ENCODE measurements around the gene NAALADL2. TPM values are rescaled to one million over a fixed set of nuclear protein-coding genes. Genes with fewer than 3 reads are reported as not detected.

NAALADL2 gene
- total RNA-seq, 4 donors from 2014 or later, result 0.36 to 9.2 (median 0.63) TPM

GRCh38 chr3:175851541-175851940 lies 992.4 kb downstream of the NAALADL2 start:
- intact Hi-C loops (cut with DNase I; ENCODE audit: low total_unique reads), result no loop called here
- in situ Hi-C loops (cut with MboI; ENCODE audit: low sequenced_read_pairs in 4 of 4), result no loop called here
- H3K36me3 ChIP-seq, result no peaks in the 10 kb centered on the region
- ATAC-seq (no peak), DNase-seq (no peak)
- H3K27ac ChIP-seq, result no peak overlapping the region
- no peaks in the 10 kb centered on the region for H3K4me1 ChIP-seq
- H3K9me3 ChIP-seq, result no peaks in the 10 kb centered on the region
- H3K4me3 ChIP-seq, result no peak overlapping the region
- no peaks in the 10 kb centered on the region for H3K27me3 ChIP-seq
- TF ChIP-seq CTCF (IDR thresholded peaks at IDR 0.05 in 4 of 5, conservative IDR thresholded peaks at IDR 0.05 in 1 of 5), result no peak
- TF ChIP-seq POLR2A (IDR thresholded peaks at IDR 0.05), result no peak

- in situ Hi-C loops (cut with MboI; ENCODE audit: low sequenced_read_pairs in 4 of 4), result no loop called here
- no peak for DNase-seq
- H3K27ac ChIP-seq, result no peak overlapping the region
- TF ChIP-seq POLR2A (IDR thresholded peaks at IDR 0.05) (no peak), CTCF (IDR thresholded peaks at IDR 0.05 in 4 of 5, conservative IDR thresholded peaks at IDR 0.05 in 1 of 5) (no peak)
- H3K9me3 ChIP-seq, result no peaks in the 10 kb centered on the region
- ATAC-seq, result no peak
- H3K4me3 ChIP-seq, result no peak overlapping the region
- intact Hi-C loops (cut with DNase I; ENCODE audit: low total_unique reads), result no loop called here
- no peaks in the 10 kb centered on the region for H3K27me3 ChIP-seq
- no peaks in the 10 kb centered on the region for H3K36me3 ChIP-seq
- no peaks in the 10 kb centered on the region for H3K4me1 ChIP-seq
Measured at GRCh38 chr3:175852560-175852959, 993.4 kb downstream of the NAALADL2 start.

DNA sequence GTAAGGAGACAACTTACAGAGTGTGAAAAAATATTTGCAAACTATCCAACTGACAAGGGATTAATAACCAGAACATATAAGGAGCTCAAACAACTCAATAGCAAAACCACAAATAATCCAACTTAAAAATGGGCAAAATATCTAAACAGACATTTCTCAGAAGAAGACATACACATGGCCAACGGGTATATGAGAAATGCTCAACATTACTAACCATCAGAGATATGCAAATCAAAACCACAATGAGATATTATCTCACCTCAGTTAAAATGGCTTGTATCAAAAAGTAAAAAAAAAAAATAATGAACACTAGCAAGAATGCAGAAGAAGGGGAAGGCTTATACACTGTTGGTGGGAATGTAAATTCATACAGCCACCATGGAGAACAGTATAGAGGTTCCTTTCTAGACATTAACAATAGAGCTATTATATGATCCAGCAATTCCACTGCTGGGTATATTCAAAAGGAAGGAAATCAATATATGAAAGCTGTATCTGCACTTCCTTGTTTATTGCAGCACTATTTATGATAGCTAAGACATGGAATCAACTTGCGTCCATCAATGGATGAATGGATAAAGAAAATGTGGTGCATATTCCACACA lies 998.6 kb downstream of the NAALADL2 start:
- in situ Hi-C loops (cut with MboI; ENCODE audit: low sequenced_read_pairs in 4 of 4) (no loop called here), intact Hi-C loops (cut with DNase I; ENCODE audit: low total_unique reads) (no loop called here)
- Histone ChIP-seq H3K27me3 (no peaks in the 10 kb centered on the region), H3K4me1 (no peaks in the 10 kb centered on the region), H3K36me3 (no peaks in the 10 kb centered on the region), H3K9me3 (no peaks in the 10 kb centered on the region), H3K27ac (no peak overlapping the region), H3K4me3 (no peak overlapping the region)
- no peak for DNase-seq
- no peak for ATAC-seq
- TF ChIP-seq CTCF (IDR thresholded peaks at IDR 0.05 in 4 of 5, conservative IDR thresholded peaks at IDR 0.05 in 1 of 5) (no peak), POLR2A (IDR thresholded peaks at IDR 0.05) (no peak)

Small RNA genes within 50 kb of the gene (microRNA-seq; reads per million reads assigned to microRNA genes)
- 0 reads per million in 2 donors for gene MIR4789 (ENCODE audit: borderline replicate concordance in 2 of 2)

Measured in gastrocnemius medialis (tissue), 4 donors.